HAP-1 (cell line): ENCODE data around the gene ELN.

ENCODE experiments used
- DNase-seq, 2 experiments: peaks; one replicate each; pipeline ENCODE4 v3.0.0-alpha.2; 2016 to 2020; ENCODE audit warnings: low spot score in 2 of 2
- H3K27me3 ChIP-seq: fragments of 250-450 bp; sonication (Bioruptor Pico); 2 replicates; pipeline ENCODE4 v1.5.1; 2020; ENCODE audit warnings: low read depth, mild to moderate bottlenecking, moderate library complexity
- H3K36me3 ChIP-seq: fragments of 250-450 bp; sonication (Bioruptor Pico); replicated peaks from 2 replicates; pipeline ENCODE4 v1.5.1; 2020; ENCODE audit warnings: mild to moderate bottlenecking
- H3K4me1 ChIP-seq: fragments of 250-450 bp; sonication (Bioruptor Pico); 2 replicates; pipeline ENCODE4 v1.5.1; 2020; ENCODE audit warnings: mild to moderate bottlenecking
- H3K4me3 ChIP-seq: fragments of 250-450 bp; sonication (Bioruptor Pico); 2 replicates; pipeline ENCODE4 v1.5.1; 2020; ENCODE audit warnings: mild to moderate bottlenecking, moderate library complexity
- H3K9me3 ChIP-seq: fragments of 250-450 bp; sonication (Bioruptor Pico); 2 replicates; pipeline ENCODE4 v1.5.1; 2020; ENCODE audit warnings: mild to moderate bottlenecking, moderate library complexity
- in situ Hi-C: fragments of 300-500 bp; cut with MboI; formaldehyde crosslinking; loops from 3 replicates; pipeline ENCODE4 v1.14.3; 2020; ENCODE audit warnings: low sequenced_read_pairs, inconsistent platforms, mixed read lengths

The ELN gene

GRCh38 chr7:74101061-74101681 is 73.2 kb downstream of the ELN start:
- DNase-seq: no peak
- no peaks in the 10 kb centered on the region for H3K27me3 ChIP-seq
- H3K36me3 ChIP-seq: peaks cover 43% of the 10 kb centered on the region
- in situ Hi-C loops: no loop called here
- no peaks in the 10 kb centered on the region for H3K4me1 ChIP-seq
- H3K4me3 ChIP-seq: no peak overlapping the region
- no peaks in the 10 kb centered on the region for H3K9me3 ChIP-seq

DNA sequence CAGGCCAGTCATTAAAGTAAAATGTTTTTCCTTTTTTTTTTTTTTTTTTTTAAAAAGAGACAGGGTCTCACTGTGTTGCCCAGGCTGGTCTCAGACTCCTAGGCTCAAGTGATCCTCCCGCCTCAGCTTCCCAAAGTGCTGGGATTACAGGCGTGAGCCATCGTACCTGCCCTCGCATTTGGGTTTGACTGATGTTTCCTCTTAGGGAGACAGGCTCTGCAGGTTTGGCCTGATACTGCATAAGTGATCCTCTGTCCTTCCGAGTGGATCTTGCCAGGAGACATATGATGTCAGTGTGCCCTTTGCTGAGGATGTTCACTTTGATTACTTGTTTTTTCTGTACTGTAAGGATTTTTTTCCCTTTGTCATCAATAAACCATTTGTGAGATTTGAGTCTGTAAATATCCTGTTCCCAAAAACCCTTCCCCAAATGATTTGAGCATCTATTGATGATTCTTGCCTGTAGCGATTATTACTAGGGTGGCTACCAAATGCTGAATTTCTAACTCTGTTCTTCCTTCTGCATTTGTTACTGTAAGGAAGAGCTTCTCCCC is 75.3 kb downstream of the ELN start:
- H3K4me3 ChIP-seq: no peak overlapping the region
- in situ Hi-C loops: no loop called here
- no peaks in the 10 kb centered on the region for H3K9me3 ChIP-seq
- H3K27me3 ChIP-seq: no peaks in the 10 kb centered on the region
- H3K4me1 ChIP-seq: no peaks in the 10 kb centered on the region
- peaks cover 44% of the 10 kb centered on the region for H3K36me3 ChIP-seq
- no peak for DNase-seq

- in situ Hi-C loops: no loop called here
- peaks cover 43% of the 10 kb centered on the region for H3K36me3 ChIP-seq
- no peaks in the 10 kb centered on the region for H3K9me3 ChIP-seq
- no peak for DNase-seq
- no peaks in the 10 kb centered on the region for H3K27me3 ChIP-seq
- H3K4me1 ChIP-seq: no peaks in the 10 kb centered on the region
- no peak overlapping the region for H3K4me3 ChIP-seq
Measured at GRCh38 chr7:74104702-74105101, 76.7 kb downstream of the ELN start.

GRCh38 chr7:74105992-74106391 is 78.0 kb downstream of the ELN start:
- H3K36me3 ChIP-seq: peaks cover 53% of the 10 kb centered on the region
- H3K4me1 ChIP-seq: no peaks in the 10 kb centered on the region
- in situ Hi-C loops: no loop called here
- no peaks in the 10 kb centered on the region for H3K27me3 ChIP-seq
- no peak overlapping the region for H3K4me3 ChIP-seq
- DNase-seq: no peak
- H3K9me3 ChIP-seq: no peaks in the 10 kb centered on the region

DNA sequence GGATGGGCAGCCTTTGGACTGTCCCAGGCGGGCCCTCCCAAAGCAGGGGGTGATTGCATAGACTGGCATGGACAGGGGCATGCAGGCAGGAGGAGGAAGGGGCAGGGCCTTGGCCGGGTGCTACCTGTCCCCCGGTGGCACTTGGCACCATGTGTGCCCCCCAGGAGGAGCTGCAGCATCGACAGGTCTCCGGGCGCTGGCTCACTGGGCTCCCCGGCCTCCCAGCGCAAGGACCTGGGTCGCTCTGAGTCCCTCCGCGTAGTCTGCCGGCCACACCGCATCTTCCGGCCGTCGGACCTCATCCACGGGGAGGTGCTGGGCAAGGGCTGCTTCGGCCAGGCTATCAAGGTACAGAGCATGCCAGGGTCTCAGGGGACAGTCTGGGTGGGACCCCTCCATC is 78.9 kb downstream of the ELN start:
- Histone ChIP-seq H3K9me3 (no peaks in the 10 kb centered on the region), H3K4me3 (no peak overlapping the region), H3K4me1 (no peaks in the 10 kb centered on the region), H3K27me3 (no peaks in the 10 kb centered on the region), H3K36me3 (peaks cover 54% of the 10 kb centered on the region)
- no peak for DNase-seq
- in situ Hi-C loops: no loop called here

DNA sequence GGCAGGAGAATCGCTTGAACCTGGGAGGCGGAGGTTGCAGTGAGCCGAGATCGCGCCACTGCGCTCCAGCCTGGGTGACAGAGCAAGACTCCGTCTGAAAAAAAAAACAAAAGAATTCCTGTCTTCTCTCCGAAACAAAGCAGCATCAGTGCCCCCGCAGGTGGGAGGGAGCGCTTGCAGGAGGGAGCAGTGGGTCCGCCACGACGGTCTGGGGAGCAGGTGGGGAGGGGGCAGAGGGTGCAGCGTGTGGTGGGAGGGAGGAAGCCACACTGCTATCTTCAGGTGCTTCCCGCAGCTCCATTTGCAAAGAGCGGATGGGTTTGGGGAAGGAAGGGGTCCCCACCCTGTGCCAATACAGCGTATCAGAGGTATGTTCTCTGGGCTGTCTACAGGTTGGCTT is 87.4 kb downstream of the ELN start:
- in situ Hi-C loops: no loop called here

GRCh38 chr7:74116356-74116755 is 88.4 kb downstream of the ELN start:
- in situ Hi-C loops: no loop called here
- H3K27me3 ChIP-seq: no peaks in the 10 kb centered on the region
- H3K36me3 ChIP-seq: peaks cover 33% of the 10 kb centered on the region
- no peak overlapping the region for H3K4me3 ChIP-seq
- no peak for DNase-seq
- no peaks in the 10 kb centered on the region for H3K9me3 ChIP-seq
- H3K4me1 ChIP-seq: no peaks in the 10 kb centered on the region

More for the DNA sequence above, 87.4 kb downstream of the ELN start:
- peaks cover 34% of the 10 kb centered on the region for H3K36me3 ChIP-seq
- H3K4me3 ChIP-seq: no peak overlapping the region
- H3K27me3 ChIP-seq: no peaks in the 10 kb centered on the region
- DNase-seq: peak in 1 of 2 experiments; percentile 38
- H3K4me1 ChIP-seq: no peaks in the 10 kb centered on the region
- H3K9me3 ChIP-seq: no peaks in the 10 kb centered on the region
